ENCODE results near the gene BACH2. TPM values are rescaled to one million over a fixed set of nuclear protein-coding genes. Genes with fewer than 3 reads are reported as not detected.

The BACH2 gene
- total and polyA plus RNA-seq, 9 of the 15 experiments (the other 6 are each of a cell fraction or from before 2014, with no cell fraction given) = 0.06 to 3.1 (median 0.59) TPM

- TF ChIP-seq, protein P1, sequence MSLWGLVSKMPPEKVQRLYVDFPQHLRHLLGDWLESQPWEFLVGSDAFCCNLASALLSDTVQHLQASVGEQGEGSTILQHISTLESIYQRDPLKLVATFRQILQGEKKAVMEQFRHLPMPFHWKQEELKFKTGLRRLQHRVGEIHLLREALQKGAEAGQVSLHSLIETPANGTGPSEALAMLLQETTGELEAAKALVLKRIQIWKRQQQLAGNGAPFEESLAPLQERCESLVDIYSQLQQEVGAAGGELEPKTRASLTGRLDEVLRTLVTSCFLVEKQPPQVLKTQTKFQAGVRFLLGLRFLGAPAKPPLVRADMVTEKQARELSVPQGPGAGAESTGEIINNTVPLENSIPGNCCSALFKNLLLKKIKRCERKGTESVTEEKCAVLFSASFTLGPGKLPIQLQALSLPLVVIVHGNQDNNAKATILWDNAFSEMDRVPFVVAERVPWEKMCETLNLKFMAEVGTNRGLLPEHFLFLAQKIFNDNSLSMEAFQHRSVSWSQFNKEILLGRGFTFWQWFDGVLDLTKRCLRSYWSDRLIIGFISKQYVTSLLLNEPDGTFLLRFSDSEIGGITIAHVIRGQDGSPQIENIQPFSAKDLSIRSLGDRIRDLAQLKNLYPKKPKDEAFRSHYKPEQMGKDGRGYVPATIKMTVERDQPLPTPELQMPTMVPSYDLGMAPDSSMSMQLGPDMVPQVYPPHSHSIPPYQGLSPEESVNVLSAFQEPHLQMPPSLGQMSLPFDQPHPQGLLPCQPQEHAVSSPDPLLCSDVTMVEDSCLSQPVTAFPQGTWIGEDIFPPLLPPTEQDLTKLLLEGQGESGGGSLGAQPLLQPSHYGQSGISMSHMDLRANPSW (CRISPR knock-in tag; IDR thresholded peaks at IDR 0.05) = no peak
- TF ChIP-seq PHF8 (IDR thresholded peaks at IDR 0.05; ENCODE audit: borderline replicate concordance, low read length) (no peak), CREM (IDR thresholded peaks at IDR 0.05; ENCODE audit: low read depth) (0 out of 2 replicates have a peak, but pooled peaks have one; percentile 20), SP1 (CRISPR knock-in tag; IDR thresholded peaks at IDR 0.05) (0 out of 2 replicates have a peak, but pooled peaks have one; percentile 34), ZBTB9 (CRISPR knock-in tag; IDR thresholded peaks at IDR 0.05) (no peak), USF1 (CRISPR knock-in tag; IDR thresholded peaks at IDR 0.05) (peak; percentile 81), ZNF174 (CRISPR knock-in tag; IDR thresholded peaks at IDR 0.05) (no peak), FOXK2 (conservative IDR thresholded peaks at IDR 0.05 in 1 of 2, IDR thresholded peaks at IDR 0.05 in 1 of 2; ENCODE audit: low read depth in 2 of 2) (peak in 1 of 2 experiments; percentile 37; a peak in 1 of 4 replicates), NCOA1 (IDR thresholded peaks at IDR 0.05; ENCODE audit: low read depth) (no peak), TCF3 (CRISPR knock-in tag; IDR thresholded peaks at IDR 0.05) (peak; percentile 78)
- TF ChIP-seq, protein P2, sequence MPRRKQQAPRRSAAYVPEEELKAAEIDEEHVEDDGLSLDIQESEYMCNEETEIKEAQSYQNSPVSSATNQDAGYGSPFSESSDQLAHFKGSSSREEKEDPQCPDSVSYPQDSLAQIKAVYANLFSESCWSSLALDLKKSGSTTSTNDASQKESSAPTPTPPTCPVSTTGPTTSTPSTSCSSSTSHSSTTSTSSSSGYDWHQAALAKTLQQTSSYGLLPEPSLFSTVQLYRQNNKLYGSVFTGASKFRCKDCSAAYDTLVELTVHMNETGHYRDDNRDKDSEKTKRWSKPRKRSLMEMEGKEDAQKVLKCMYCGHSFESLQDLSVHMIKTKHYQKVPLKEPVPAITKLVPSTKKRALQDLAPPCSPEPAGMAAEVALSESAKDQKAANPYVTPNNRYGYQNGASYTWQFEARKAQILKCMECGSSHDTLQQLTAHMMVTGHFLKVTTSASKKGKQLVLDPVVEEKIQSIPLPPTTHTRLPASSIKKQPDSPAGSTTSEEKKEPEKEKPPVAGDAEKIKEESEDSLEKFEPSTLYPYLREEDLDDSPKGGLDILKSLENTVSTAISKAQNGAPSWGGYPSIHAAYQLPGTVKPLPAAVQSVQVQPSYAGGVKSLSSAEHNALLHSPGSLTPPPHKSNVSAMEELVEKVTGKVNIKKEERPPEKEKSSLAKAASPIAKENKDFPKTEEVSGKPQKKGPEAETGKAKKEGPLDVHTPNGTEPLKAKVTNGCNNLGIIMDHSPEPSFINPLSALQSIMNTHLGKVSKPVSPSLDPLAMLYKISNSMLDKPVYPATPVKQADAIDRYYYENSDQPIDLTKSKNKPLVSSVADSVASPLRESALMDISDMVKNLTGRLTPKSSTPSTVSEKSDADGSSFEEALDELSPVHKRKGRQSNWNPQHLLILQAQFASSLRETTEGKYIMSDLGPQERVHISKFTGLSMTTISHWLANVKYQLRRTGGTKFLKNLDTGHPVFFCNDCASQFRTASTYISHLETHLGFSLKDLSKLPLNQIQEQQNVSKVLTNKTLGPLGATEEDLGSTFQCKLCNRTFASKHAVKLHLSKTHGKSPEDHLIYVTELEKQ (CRISPR knock-in tag; IDR thresholded peaks at IDR 0.05) = no peak
These were observed 136.6 kb downstream of the BACH2 start (continued) for GRCh38 chr6:90160013-90160412.

All from K562 (cell line).